Heart left ventricle (tissue), 16 donors: ENCODE results near the gene CKS1B. TPM values are rescaled to one million over a fixed set of nuclear protein-coding genes. Genes with fewer than 3 reads are reported as not detected.

Source experiments
- ATAC-seq, 4 donors: fragments of 200-7000 bp; cut with Tn5 transposase; one replicate each; pipeline ENCODE4 v1.9.1; 2020 to 2022; ENCODE audit warnings: moderate library complexity in 4 of 4, mild to moderate bottlenecking in 3 of 4, moderate number of reproducible peaks in 1 of 4
- DNase-seq, 5 donors: peaks; one replicate each; pipeline ENCODE4 v3.0.0-alpha.2; 2020
- H3K27ac ChIP-seq, 12 donors: fragments of 200-600 bp; sonication (generic) in 4 of 12; one replicate each; pipeline versions ENCODE4 v1.5.0 to v1.8.0; 2016 to 2022; ENCODE audit warnings: mild to moderate bottlenecking in 2 of 12
- H3K27me3 ChIP-seq, 9 donors: fragments of 200-600 bp; sonication (generic) in 2 of 9; one replicate each; pipeline versions ENCODE4 v1.5.1 to v1.8.0; 2016 to 2022; ENCODE audit warnings: mild to moderate bottlenecking in 3 of 9
- H3K36me3 ChIP-seq, 9 donors: fragments of 200-600 bp; sonication (generic) in 2 of 9; one replicate each; pipeline versions ENCODE4 v1.5.0 to v1.8.0; 2018 to 2022; ENCODE audit warnings: mild to moderate bottlenecking in 2 of 9
- H3K4me1 ChIP-seq, 12 donors: fragments of 200-600 bp; sonication (generic) in 4 of 12; one replicate each; pipeline versions ENCODE4 v1.5.0 to v1.8.0; 2016 to 2022; ENCODE audit warnings: mild to moderate bottlenecking in 3 of 12
- H3K4me3 ChIP-seq, 12 donors: fragments of 200-600 bp; sonication (generic) in 4 of 12; one replicate each; pipeline versions ENCODE4 v1.5.0 to v1.8.0; 2017 to 2022; ENCODE audit warnings: mild to moderate bottlenecking in 9 of 12, moderate library complexity in 4 of 12
- H3K9me3 ChIP-seq, 12 donors: fragments of 200-600 bp; sonication (generic) in 4 of 12; one replicate each; pipeline versions ENCODE4 v1.5.0 to v1.8.0; 2016 to 2022; ENCODE audit warnings: mild to moderate bottlenecking in 1 of 12
- CTCF ChIP-seq, 12 donors: fragments of 200-600 bp; sonication (generic) in 4 of 12; IDR thresholded peaks; one replicate each; pipeline versions ENCODE4 v1.5.0 to v1.8.0; 2018 to 2022; ENCODE audit warnings: antibody characterized with exemption in 12 of 12, mild to moderate bottlenecking in 5 of 12
- POLR2A ChIP-seq, 2 donors: fragments of 450-650 bp; IDR thresholded peaks; one replicate each; pipeline ENCODE4 v1.6.1; 2017; ENCODE audit warnings: antibody characterized with exemption in 2 of 2, mild to moderate bottlenecking in 2 of 2, moderate library complexity in 2 of 2
- WGBS, 4 donors: extraction: QIAGEN DNeasy Blood & Tissue Kit in 2 of 4; methylation state at CpG; one replicate each; pipeline versions ENCODE4 v1.1.5 to v1.1.7; 2013 to 2018; 5-methylcytosine and 5-hydroxymethylcytosine counted together
- intact Hi-C, 10 donors: fragments of 100-400 bp; cut with DNase I; formaldehyde crosslinking; loops; one replicate each; pipeline versions ENCODE4 v1.11.1 to v1.14.2; 2022
- polyA plus RNA-seq, 2 donors: library from polyadenylated mRNA; stranded (reverse); fragments of 200-250 nt; gene quantifications; one replicate each; pipeline ENCODE4 v1.2.3, GENCODE V29; 2013
- total RNA-seq, 9 donors: library from RNA; depleted of rRNA in 2 of 9; stranded (reverse); fragments of >200 nt in 2 of 9; fragmentation: NEBNext Ultra II Directional in 3 of 9; extraction: Animal tissue kit (Norgen Biotek cat#: 25700) in 3 of 9; gene quantifications; one replicate each; pipeline versions ENCODE4 v1.1.0 to v1.2.4, GENCODE V29; 2016 to 2023
- donor health status: ischemic (EF 13 %, LVEDD 7.1; RV severe dilation, severe dysfunction).
- donor health status: healthy with polysubstance abuse.
- donor health status: DM: no; HTN: yes; CAD: no.
- donor health status: DM: no; HTN: no; CAD: no.
- donor health status: ischemic (EF 25% LVEDD 6.9; RV normal size, moderate dysfunction).
- donor health status: ischemic (EF 25% LVEDD 5.7; RV mildly dilated, moderate dysfunction).
- donor health status: healthy.
- donor health status: DM: yes; HTN: yes; CAD: no.
- donor health status: ischemic (EF 35%, LVEDD 5.7; RV mildly dilated, moderate dysfunction).
- donor health status: nonischemic (EF 11% LVEDD 7.7; RV severe dilation, severe dysfunction).
- donor health status: DM: yes; HTN: yes; CAD: no.
- donor health status: PGD.
- donor health status: ischemic (EF 29% LVEDD 5.4; RV normal size, mild dysfunction).
- donor health status: nonischemic (EF 23%, LVEDD 6.1; RV moderate dilation, normal function).

The CKS1B gene
- total and polyA plus RNA-seq, 11 donors: 6.8 to 48.9 (median 16.7) TPM

- ATAC-seq: peak; percentile 18 to 68 (median 62)
- H3K4me1 ChIP-seq: peaks cover under 1 to 58% (median 34%) of the 10 kb centered on the region in 12 donors
These were observed 26.4 kb downstream of the CKS1B start for GRCh38 chr1:155000726-155001424.

GRCh38 chr1:155001425-155001674, 26.9 kb downstream of the CKS1B start:
- H3K27me3 ChIP-seq: no peaks in the 10 kb centered on the region
- H3K9me3 ChIP-seq: no peaks in the 10 kb centered on the region
- 0 to 2% (median 1%) methylated on average over 10 to 11 of the region's 11 CpGs for WGBS, 4 donors
- DNase-seq: peak in 1 of 5 donors; percentile 25
- no peak for ATAC-seq
- intact Hi-C loops: loop anchor here in 6 of 10 donors (2.0 to 5.0 kb wide), 6 partner anchors 19 to 51 kb away; partner anchors contain the start of genes ADAM15 (in 4 of the 6), CKS1B (in 1 of the 6), FLAD1 (in 1 of the 6) and PYGO2 (in 1 of the 6)
- H3K36me3 ChIP-seq: no peaks in the 10 kb centered on the region
- H3K27ac ChIP-seq: peak overlapping the region; percentile 77 to 98 (median 95)
- peaks cover 5 to 59% (median 38%) of the 10 kb centered on the region in 12 donors for H3K4me1 ChIP-seq
- H3K4me3 ChIP-seq: peak overlapping the region; percentile 70 to 96 (median 84)
- TF ChIP-seq CTCF (IDR thresholded peaks at IDR 0.05) (no peak), POLR2A (IDR thresholded peaks at IDR 0.05) (no peak)

More at GRCh38 chr1:155000726-155001424, 26.4 kb downstream of the CKS1B start:
- peak; percentile 89 to 93 (median 91) for DNase-seq
- H3K36me3 ChIP-seq: no peaks in the 10 kb centered on the region
- H3K9me3 ChIP-seq: no peaks in the 10 kb centered on the region
- WGBS, 4 donors: 0 to 1% (median 0%) methylated on average over 9 to 43 of the region's 43 CpGs
- peak overlapping the region; percentile 77 to 98 (median 95) for H3K27ac ChIP-seq
- TF ChIP-seq CTCF (IDR thresholded peaks at IDR 0.05) (peak in 3 of 12 donors; percentile 3 to 14 (median 8)), POLR2A (IDR thresholded peaks at IDR 0.05) (peak; percentile 24 to 78)
- peak overlapping the region; percentile 70 to 96 (median 84) for H3K4me3 ChIP-seq
- intact Hi-C loops: loop anchor here in 6 of 10 donors (2.0 to 5.0 kb wide), 6 partner anchors 18 to 51 kb away; partner anchors contain the start of genes ADAM15 (in 4 of the 6), CKS1B (in 1 of the 6), FLAD1 (in 1 of the 6) and PYGO2 (in 1 of the 6)
- no peaks in the 10 kb centered on the region for H3K27me3 ChIP-seq

- 0 to 1% (median 1%) methylated on average over 31 to 38 of the region's 38 CpGs for WGBS, 4 donors
- TF ChIP-seq CTCF (IDR thresholded peaks at IDR 0.05) (peak in 10 of 12 donors; percentile 12 to 63 (median 45)), POLR2A (IDR thresholded peaks at IDR 0.05) (peak in 1 of 2 donors; percentile 70)
- Histone ChIP-seq H3K27me3 (no peaks in the 10 kb centered on the region), H3K27ac (peak overlapping the region; percentile 77 to 98 (median 95)), H3K9me3 (no peaks in the 10 kb centered on the region), H3K36me3 (no peaks in the 10 kb centered on the region), H3K4me3 (peak overlapping the region; percentile 70 to 96 (median 84)), H3K4me1 (peaks cover 5 to 64% (median 43%) of the 10 kb centered on the region in 12 donors)
- peak; percentile 100 for DNase-seq
- peak; percentile 84 to 90 (median 89) for ATAC-seq
- intact Hi-C loops: loop anchor here in 6 of 10 donors (1.0 to 5.0 kb wide), 9 partner anchors 15 to 65 kb away; partner anchors contain the start of genes ADAM15 (in 4 of the 6), CKS1B (in 3 of the 6), FLAD1 (in 1 of the 6) and PMVK (in 1 of the 6)
These were observed 27.4 kb downstream of the CKS1B start for GRCh38 chr1:155001675-155002463.
